NCI-H524 (cell line): ENCODE data around the gene SAT2.
A peak's percentile ranks its signal among the peaks of the same experiment; 100 is the strongest.
"Not testable (repeated sequence)": the region's sequence is repeated elsewhere in the genome, so short reads cannot be mapped to it uniquely, and the experiment has no call there.

Source experiments
- DNase-seq, 2 experiments: peaks; one replicate each; lab custom pipeline; 2025; lab: John Stamatoyannopoulos, UW

SAT2 gene

GRCh38 chr17:7634384-7634783 is 6.8 kb upstream of the SAT2 start:
- DNase-seq, result peak in 1 of 2 experiments; percentile 53

DNA sequence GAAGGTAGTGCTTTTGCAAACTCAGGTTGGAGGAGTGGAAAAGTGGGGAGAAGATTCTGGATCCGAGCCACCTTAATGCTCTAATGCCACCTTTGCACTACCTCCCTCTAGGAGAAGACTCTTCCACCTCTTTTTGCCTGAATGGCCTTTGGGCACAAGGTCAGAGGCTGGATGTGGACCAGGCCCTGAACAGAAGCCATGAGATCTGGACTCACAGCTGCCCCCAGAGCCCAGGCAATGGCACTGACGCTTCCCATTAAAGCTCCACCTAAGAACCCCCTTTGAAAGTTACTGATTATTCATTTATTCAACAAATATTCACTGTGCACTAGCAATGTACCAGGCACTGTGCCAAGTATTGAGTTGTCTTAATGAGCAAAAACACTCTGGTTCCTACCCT is 5.5 kb upstream of the SAT2 start:
- no peak for DNase-seq

- peak in 1 of 2 experiments; percentile 29 for DNase-seq
These were observed 4.9 kb upstream of the SAT2 start for GRCh38 chr17:7632492-7632894.

GRCh38 chr17:7631398-7632380 is 4.1 kb upstream of the SAT2 start:
- DNase-seq, result no peak

DNA sequence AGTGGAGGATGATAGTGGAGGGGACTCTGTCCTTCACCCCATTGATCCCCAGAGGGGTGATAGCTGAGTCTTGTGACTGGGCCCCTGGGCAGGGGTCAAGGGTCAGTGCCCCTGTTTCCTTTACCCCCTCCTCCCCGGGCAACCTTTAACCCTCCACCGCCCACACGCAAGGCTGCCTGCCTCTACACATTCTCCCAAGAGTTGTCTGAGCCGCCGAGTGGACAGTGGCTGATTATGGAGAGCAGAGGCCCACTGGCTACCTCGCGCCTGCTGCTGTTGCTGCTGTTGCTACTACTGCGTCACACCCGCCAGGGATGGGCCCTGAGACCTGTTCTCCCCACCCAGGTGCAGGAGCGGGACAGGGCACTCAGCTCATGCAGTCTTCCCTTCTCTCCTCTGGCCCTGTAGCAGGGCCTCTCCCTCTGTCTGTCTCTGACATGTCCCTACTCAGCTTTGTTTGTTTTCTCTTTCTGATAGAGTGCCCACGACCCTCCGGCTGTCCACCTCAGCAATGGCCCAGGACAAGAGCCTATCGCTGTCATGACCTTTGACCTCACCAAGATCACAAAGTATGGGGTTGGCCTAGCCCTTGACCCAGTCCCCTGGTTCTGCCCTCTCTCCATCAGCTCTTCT is 2.4 kb upstream of the SAT2 start, which contains the start of gene SHBG:
Gene SHBG, plus strand, starts transcription at position 197 of the 633 bp plus-strand sequence. Its CDS starts 38 bp downstream, at position 235.
- DNase-seq, result no peak

GRCh38 chr17:7626956-7627249 is 718 bp downstream of the SAT2 start:
- no peak for DNase-seq

- DNase-seq, result no peak
These were observed 1.3 kb downstream of the SAT2 start for GRCh38 chr17:7626307-7626706.

- DNase-seq, result not testable (repeated sequence)
These were observed 1.9 kb downstream of the SAT2 start for GRCh38 chr17:7625749-7626148.

DNA sequence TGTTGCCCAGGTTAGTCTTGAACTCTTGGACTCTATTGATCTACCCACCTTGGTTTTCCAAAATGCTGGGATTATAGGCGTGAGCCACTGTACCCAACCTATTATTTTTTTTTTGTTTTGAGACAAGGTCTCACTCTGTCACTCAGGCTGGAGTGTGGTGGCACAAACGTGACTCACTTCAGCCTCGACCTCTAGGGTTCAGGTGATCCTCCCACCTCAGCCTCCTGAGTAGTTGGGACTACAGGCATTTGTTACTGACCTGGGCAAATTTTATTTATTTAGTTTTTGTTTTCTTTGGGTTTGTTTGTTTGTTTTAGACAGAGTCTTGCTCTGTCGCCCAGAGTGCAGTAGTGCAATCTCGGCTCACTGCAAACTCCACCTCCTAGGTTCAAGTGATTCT is 4.0 kb downstream of the SAT2 start:
- DNase-seq, result no peak

DNA sequence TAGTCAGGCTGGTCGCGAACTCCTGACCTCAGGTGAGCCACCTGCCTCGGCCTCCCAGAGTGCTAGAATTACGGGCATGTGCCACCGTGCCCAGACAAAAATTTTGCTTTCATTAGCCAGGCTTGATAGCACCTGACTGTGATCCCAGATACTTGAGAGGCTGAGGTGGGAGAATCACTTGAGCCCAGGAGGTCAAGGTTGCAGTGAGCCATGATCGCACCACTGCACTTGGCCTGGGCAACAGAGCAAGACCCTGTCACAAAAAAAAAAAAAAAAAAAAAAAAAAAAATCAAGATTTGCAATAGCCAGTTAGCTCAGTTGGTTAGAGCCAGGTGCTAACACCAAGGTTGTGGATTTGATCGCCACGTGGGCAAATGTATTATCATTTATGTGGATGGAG is 6.8 kb downstream of the SAT2 start:
- DNase-seq, result no peak

GRCh38 chr17:7618608-7619007 is 9.0 kb downstream of the SAT2 start:
- no peak for DNase-seq

DNA sequence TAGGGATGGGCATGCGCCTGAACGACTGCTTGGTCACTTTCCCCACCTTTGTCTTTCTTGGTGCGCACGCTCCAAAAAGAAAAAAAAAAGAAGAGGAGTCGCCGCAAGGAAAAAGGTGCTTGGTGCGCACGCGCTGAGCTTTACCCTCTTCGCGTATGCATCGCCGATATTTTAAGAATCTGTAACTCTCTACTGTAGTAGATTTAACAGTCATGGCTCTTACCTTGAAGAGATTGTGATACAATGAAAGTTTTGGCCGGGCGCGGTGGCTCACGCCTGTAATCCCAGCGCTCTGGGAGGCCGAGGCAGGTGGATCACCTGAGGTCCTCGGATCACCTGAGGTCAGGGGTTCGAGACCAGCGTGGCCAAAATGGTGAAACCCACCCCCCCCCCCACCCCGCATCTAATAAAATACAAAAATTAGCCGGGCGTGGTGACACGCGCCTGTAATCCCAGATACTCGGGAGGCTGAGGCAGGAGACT is 12.3 kb downstream of the SAT2 start:
- DNase-seq, result no peak

GRCh38 chr17:7614425-7615264 is 13.0 kb downstream of the SAT2 start, which contains the start of gene FXR2:
TSS of gene FXR2 (minus strand) at chr17:7614897. CDS start at chr17:7614532, 365 bp downstream.
- DNase-seq, result peak; percentile 93

GRCh38 chr17:7613769-7614424 is 13.7 kb downstream of the SAT2 start:
- DNase-seq, result no peak

DNA sequence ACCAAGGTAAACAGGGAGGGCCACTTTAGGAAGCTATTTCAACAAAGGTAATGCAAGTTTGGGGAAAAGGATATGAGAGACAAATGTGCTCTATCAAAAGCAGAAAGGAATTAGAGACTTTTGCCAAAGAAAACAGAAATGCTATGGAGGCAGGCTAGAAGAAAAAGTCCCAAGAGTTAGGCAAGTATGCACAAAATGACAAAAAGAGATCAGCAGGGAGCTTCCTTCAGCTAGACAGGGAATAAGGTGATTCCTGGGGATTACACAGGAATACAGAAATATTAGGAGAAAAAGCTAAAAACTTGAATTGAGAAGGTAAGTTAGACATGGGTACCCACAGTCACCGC is 15.4 kb downstream of the SAT2 start:
- no peak for DNase-seq

- no peak for DNase-seq
These were observed 15.9 kb downstream of the SAT2 start for GRCh38 chr17:7611635-7612293.

GRCh38 chr17:7610641-7611040 is 17.0 kb downstream of the SAT2 start:
- no peak for DNase-seq

- no peak for DNase-seq
These were observed 21.3 kb downstream of the SAT2 start for GRCh38 chr17:7606280-7606679.

DNA sequence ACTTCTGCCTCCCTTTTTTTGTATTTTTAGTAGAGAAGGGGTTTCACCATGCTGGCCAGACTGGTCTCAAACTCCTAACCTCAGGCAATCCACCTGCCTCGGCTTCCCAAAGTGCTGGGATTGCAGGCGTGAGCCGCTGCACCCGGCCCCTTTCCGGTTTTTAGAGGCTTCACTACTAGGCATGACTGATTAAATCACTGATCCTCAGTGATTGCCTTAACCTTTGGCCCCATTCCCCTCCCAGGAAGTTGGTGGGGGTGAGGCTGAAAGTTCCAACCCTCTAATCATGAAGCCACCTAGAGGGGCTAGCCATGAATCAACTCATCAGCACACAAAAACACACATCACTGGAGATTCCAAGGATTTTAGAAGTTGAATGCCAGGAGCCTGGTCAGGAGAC is 30.1 kb downstream of the SAT2 start:
- DNase-seq, result not testable (repeated sequence)

GRCh38 chr17:7593296-7593695 is 34.3 kb downstream of the SAT2 start:
- DNase-seq, result no peak

- no peak for DNase-seq
These were observed 35.1 kb downstream of the SAT2 start for GRCh38 chr17:7592422-7593021.
